Measurements from ENCODE around the gene RNFT2.

The RNFT2 gene

DNA sequence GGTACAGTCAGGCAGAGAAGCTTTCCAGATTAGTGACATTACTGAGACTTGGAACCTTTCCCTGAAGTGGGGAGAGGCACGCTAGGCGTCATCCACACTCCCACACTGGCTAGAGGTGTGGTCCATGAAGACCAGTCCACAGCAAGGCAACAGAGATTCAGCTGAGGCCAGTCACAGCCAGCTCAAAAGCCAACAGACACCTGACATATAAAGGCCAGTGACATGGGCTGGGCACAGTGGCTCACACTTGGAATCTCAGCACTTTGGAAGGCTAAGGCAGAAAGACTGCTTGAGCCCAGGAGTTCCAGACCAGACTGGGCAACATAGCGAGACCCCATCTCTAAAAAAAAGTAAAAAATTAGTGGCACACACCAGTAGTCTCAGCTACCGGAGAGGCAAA is 132.2 kb downstream of the RNFT2 start:
- no peaks in the 10 kb centered on the region for H3K9me3 ChIP-seq (ENCODE audit: control insufficient read depth, low read depth, low read length)

DNA sequence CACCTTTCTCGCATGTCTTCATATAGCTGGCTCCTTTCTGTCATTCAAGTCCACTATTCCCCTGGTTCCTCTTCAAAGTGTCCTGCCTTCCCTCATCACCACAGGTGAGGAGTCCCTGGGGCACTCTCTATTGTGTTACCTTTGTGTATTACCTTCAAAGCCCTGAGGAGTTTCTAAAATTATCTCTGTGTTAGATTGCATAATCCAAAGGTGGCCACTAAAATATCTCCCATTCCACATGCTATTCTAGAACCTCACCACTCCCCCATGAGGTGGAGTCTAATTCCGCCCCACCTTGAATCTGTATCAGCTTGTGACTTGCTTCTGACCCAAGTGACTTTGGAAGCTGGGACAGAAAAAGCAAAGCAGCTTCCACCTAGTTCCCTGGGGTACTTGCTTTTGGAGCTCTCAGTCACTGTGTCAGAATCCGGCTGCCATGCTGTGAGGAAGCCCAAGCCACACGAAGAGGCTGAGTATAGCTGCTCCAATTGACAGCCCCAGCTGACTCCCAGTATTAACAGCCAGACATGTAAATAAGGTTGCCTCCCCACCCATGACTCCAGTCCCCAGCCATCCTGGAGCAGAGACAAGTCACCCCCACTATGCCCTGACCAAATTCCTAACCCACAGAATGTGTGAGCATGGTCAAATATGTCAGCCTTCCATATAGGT is 136.3 kb downstream of the RNFT2 start:
- H3K27me3 ChIP-seq (ENCODE audit: control insufficient read depth, insufficient read depth, low read length), result peaks cover 51% of the 10 kb centered on the region
- no peaks in the 10 kb centered on the region for H3K9me3 ChIP-seq (ENCODE audit: control insufficient read depth, low read depth, low read length)
- H3K4me1 ChIP-seq (ENCODE audit: control insufficient read depth, low read depth, low read length), result peaks cover 15% of the 10 kb centered on the region
- no peak overlapping the region for H3K27ac ChIP-seq (ENCODE audit: low read length)
- no peak overlapping the region for H3K4me3 ChIP-seq (ENCODE audit: low read length)
- no peak overlapping the region for H3K9ac ChIP-seq (ENCODE audit: low read length)
- H3K36me3 ChIP-seq (ENCODE audit: control insufficient read depth, low read depth, low read length), result no peaks in the 10 kb centered on the region

More for the DNA sequence above, 132.2 kb downstream of the RNFT2 start:
- Histone ChIP-seq H3K4me3 (ENCODE audit: low read length) (no peak overlapping the region), H3K27me3 (ENCODE audit: control insufficient read depth, insufficient read depth, low read length) (peaks cover 11% of the 10 kb centered on the region), H3K4me1 (ENCODE audit: control insufficient read depth, low read depth, low read length) (no peaks in the 10 kb centered on the region), H3K36me3 (ENCODE audit: control insufficient read depth, low read depth, low read length) (no peaks in the 10 kb centered on the region), H3K27ac (ENCODE audit: low read length) (no peak overlapping the region), H3K9ac (ENCODE audit: low read length) (no peak overlapping the region)

GRCh38 chr12:116876151-116876869 is 138.2 kb downstream of the RNFT2 start:
- Histone ChIP-seq H3K27ac (ENCODE audit: low read length) (no peak overlapping the region), H3K27me3 (ENCODE audit: control insufficient read depth, insufficient read depth, low read length) (peaks cover 65% of the 10 kb centered on the region), H3K9me3 (ENCODE audit: control insufficient read depth, low read depth, low read length) (no peaks in the 10 kb centered on the region), H3K9ac (ENCODE audit: low read length) (no peak overlapping the region), H3K36me3 (ENCODE audit: control insufficient read depth, low read depth, low read length) (no peaks in the 10 kb centered on the region), H3K4me3 (ENCODE audit: low read length) (peak overlapping the region; percentile 58), H3K4me1 (ENCODE audit: control insufficient read depth, low read depth, low read length) (peaks cover 24% of the 10 kb centered on the region)

DNA sequence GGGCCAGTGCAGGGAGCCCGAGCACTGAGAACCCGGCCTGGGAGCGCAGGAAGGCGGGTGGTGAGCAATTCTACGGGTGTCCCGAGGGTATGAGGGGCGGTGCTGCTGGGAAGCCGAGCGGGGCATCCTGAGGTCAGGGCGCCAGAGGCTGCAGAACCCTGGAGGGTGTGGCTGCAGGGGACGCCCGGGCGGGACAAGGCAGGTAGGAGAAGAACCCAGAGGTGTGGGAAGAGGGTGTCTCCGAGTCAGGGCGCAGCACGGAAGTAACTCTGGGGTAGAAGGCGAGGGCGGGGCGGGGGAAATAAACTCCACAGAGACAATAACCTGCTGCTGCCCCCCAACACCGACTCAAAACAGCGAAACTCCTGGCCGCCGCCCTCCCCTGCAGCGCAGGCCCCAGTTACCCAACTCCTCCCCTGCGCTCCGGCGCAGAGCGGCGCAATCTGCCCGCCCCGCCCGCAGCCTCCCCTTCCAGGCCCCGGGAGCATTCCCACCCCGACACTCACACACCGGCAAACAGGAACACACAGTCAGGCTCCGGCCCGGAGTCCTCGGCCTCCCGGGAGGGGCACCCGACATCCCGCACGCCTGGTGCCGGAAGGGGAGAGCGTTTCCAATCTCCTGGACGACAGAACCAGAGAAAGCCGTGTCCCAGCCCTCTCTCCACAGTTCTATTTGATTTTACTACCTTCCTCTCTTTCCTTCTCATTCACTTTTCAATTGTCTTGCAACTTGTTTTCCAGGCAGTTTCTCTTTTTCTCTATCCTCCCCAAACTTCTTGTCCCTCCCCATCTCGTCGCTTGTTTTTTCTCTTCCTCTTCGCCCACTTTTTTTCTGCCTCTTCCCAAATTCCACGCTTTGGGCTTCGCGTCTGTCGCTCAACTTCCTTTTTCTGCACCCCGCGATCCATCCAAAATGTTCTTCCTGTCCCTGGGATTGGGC is 140.7 kb downstream of the RNFT2 start:
- H3K9ac ChIP-seq (ENCODE audit: low read length), result no peak overlapping the region
- peaks cover 29% of the 10 kb centered on the region for H3K4me1 ChIP-seq (ENCODE audit: control insufficient read depth, low read depth, low read length)
- H3K9me3 ChIP-seq (ENCODE audit: control insufficient read depth, low read depth, low read length), result no peaks in the 10 kb centered on the region
- peaks cover 87% of the 10 kb centered on the region for H3K27me3 ChIP-seq (ENCODE audit: control insufficient read depth, insufficient read depth, low read length)
- no peak overlapping the region for H3K27ac ChIP-seq (ENCODE audit: low read length)
- H3K4me3 ChIP-seq (ENCODE audit: low read length), result peak overlapping the region; percentile 75
- H3K36me3 ChIP-seq (ENCODE audit: control insufficient read depth, low read depth, low read length), result no peaks in the 10 kb centered on the region

DNA sequence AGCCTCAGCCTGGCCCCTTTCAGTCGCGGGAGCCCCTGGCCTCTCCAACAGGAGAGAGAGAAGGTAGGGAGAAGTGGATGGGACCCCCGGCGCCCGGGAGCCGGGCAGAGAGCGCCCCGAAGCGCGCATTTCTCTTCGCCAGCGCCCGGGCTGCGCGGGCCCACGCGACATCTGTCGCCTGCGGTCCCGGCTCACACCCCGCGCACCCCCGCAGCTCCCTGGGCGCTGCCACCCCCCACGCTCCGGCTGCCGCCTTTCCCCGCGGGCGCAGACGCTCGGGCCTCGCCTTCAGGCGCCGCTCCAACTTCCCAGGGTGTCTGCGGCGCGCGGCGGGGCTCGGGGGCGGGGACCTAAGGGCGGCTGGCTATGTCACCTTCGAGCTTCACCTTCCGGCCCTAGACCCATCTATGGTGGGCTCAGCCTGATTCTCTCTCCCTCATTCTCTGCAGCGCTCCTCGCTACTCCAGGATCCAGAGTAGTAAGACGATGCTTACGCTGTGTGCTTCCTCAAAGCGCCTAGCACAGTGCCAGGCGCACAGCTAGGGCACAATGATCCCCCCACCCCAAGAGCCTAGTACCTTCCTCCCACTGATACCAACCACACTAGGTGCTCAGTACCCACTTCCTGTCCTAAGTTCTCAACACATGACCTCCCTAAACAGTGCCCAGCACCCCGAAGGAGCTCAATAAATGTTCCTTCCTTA is 141.5 kb downstream of the RNFT2 start:
- peaks cover 29% of the 10 kb centered on the region for H3K4me1 ChIP-seq (ENCODE audit: control insufficient read depth, low read depth, low read length)
- peak overlapping the region; percentile 75 for H3K4me3 ChIP-seq (ENCODE audit: low read length)
- H3K9ac ChIP-seq (ENCODE audit: low read length), result no peak overlapping the region
- no peak overlapping the region for H3K27ac ChIP-seq (ENCODE audit: low read length)
- no peaks in the 10 kb centered on the region for H3K9me3 ChIP-seq (ENCODE audit: control insufficient read depth, low read depth, low read length)
- no peaks in the 10 kb centered on the region for H3K36me3 ChIP-seq (ENCODE audit: control insufficient read depth, low read depth, low read length)
- H3K27me3 ChIP-seq (ENCODE audit: control insufficient read depth, insufficient read depth, low read length), result peaks cover 93% of the 10 kb centered on the region

- H3K36me3 ChIP-seq (ENCODE audit: control insufficient read depth, low read depth, low read length), result no peaks in the 10 kb centered on the region
- peaks cover 29% of the 10 kb centered on the region for H3K4me1 ChIP-seq (ENCODE audit: control insufficient read depth, low read depth, low read length)
- H3K9ac ChIP-seq (ENCODE audit: low read length), result peak overlapping the region; percentile 40
- H3K27ac ChIP-seq (ENCODE audit: low read length), result no peak overlapping the region
- no peaks in the 10 kb centered on the region for H3K9me3 ChIP-seq (ENCODE audit: control insufficient read depth, low read depth, low read length)
- peaks cover 88% of the 10 kb centered on the region for H3K27me3 ChIP-seq (ENCODE audit: control insufficient read depth, insufficient read depth, low read length)
- H3K4me3 ChIP-seq (ENCODE audit: low read length), result peak overlapping the region; percentile 75
Observed at GRCh38 chr12:116880213-116880816, 142.2 kb downstream of the RNFT2 start.

- peak overlapping the region; percentile 40 for H3K9ac ChIP-seq (ENCODE audit: low read length)
- H3K27ac ChIP-seq (ENCODE audit: low read length), result no peak overlapping the region
- no peaks in the 10 kb centered on the region for H3K9me3 ChIP-seq (ENCODE audit: control insufficient read depth, low read depth, low read length)
- H3K27me3 ChIP-seq (ENCODE audit: control insufficient read depth, insufficient read depth, low read length), result peaks cover 82% of the 10 kb centered on the region
- peak overlapping the region; percentile 75 for H3K4me3 ChIP-seq (ENCODE audit: low read length)
- peaks cover 26% of the 10 kb centered on the region for H3K4me1 ChIP-seq (ENCODE audit: control insufficient read depth, low read depth, low read length)
- no peaks in the 10 kb centered on the region for H3K36me3 ChIP-seq (ENCODE audit: control insufficient read depth, low read depth, low read length)
Observed at GRCh38 chr12:116880817-116881324, 142.8 kb downstream of the RNFT2 start.

DNA sequence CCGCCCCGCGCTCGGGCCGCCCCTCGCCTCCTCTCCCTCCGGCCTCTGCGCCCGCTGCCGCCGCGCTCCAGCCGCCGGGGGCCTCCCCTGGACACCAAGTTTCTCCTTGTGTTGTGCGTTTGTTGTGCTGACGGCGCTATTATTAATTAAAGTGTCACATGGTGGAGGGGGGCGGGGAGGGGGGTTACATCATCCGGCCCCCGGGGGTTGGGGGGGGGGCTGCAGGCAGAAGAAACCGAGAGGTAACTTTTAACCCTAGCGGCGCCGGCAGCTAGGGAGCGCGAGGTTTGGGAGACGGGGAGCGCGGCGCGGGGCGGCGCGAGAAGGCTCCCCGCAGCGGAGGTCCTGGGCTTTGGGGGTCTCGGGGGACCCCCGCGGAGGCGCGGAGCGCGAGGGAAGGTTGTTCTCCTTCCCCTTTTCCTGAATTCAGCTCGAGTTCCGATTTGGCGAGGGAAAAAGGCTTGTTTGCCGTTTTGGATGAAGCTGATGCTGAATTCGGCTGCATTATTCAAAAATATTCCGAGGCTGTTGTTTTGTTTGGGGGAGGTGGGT is 143.3 kb downstream of the RNFT2 start, which contains the start of gene HRK:
HRK (minus strand) TSS at position 117 of the 552 bp plus-strand sequence. CDS start 134 bp downstream, outside the sequence.
- Histone ChIP-seq H3K4me3 (ENCODE audit: low read length) (peak within 1 kb of the TSS; percentile 75), H3K27me3 (ENCODE audit: control insufficient read depth, insufficient read depth, low read length) (peaks cover 77% of the 10 kb centered on the region), H3K9ac (ENCODE audit: low read length) (peak within 1 kb of the TSS; percentile 43), H3K36me3 (ENCODE audit: control insufficient read depth, low read depth, low read length) (no peaks in the 10 kb centered on the region), H3K27ac (ENCODE audit: low read length) (no peak within 1 kb of the TSS), H3K9me3 (ENCODE audit: control insufficient read depth, low read depth, low read length) (no peaks in the 10 kb centered on the region), H3K4me1 (ENCODE audit: control insufficient read depth, low read depth, low read length) (peaks cover 23% of the 10 kb centered on the region)

DNA sequence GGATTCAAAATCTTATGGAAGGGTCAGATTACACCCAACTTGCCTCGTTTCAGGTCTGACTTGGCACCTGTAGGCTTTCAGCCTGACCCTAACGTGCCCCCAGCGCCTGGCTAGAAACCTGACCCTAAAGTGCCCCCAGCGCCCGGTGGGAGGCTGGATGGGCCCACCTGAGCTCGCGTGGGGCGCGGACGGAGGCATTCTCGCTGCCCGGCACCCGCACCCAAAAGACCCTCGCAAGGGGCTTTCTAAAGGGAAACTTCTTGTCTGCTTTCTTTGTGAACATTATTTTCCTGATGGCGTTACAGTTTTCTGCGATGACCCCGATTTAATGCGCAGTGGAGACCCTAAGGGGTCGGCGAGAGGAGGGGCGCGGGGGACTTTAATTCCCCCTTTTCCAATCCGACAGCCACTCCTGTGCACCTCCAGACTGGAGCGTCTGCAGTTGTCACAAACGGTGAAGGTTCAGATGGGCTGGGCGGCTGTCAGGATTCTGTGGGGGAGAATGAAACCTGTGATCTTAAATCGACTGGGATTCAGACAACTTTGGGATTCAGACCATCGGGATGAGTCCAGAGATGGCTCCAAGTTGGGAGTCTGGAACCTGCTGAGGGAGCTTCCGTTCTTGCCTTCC is 143.9 kb downstream of the RNFT2 start:
- Histone ChIP-seq H3K9me3 (ENCODE audit: control insufficient read depth, low read depth, low read length) (no peaks in the 10 kb centered on the region), H3K27ac (ENCODE audit: low read length) (no peak overlapping the region), H3K36me3 (ENCODE audit: control insufficient read depth, low read depth, low read length) (no peaks in the 10 kb centered on the region), H3K4me3 (ENCODE audit: low read length) (peak overlapping the region; percentile 66), H3K4me1 (ENCODE audit: control insufficient read depth, low read depth, low read length) (peaks cover 19% of the 10 kb centered on the region), H3K27me3 (ENCODE audit: control insufficient read depth, insufficient read depth, low read length) (peaks cover 72% of the 10 kb centered on the region), H3K9ac (ENCODE audit: low read length) (peak overlapping the region; percentile 43)

- peaks cover 65% of the 10 kb centered on the region for H3K27me3 ChIP-seq (ENCODE audit: control insufficient read depth, insufficient read depth, low read length)
- no peak overlapping the region for H3K4me3 ChIP-seq (ENCODE audit: low read length)
- no peak overlapping the region for H3K27ac ChIP-seq (ENCODE audit: low read length)
- H3K9me3 ChIP-seq (ENCODE audit: control insufficient read depth, low read depth, low read length), result no peaks in the 10 kb centered on the region
- no peak overlapping the region for H3K9ac ChIP-seq (ENCODE audit: low read length)
- no peaks in the 10 kb centered on the region for H3K36me3 ChIP-seq (ENCODE audit: control insufficient read depth, low read depth, low read length)
- peaks cover 19% of the 10 kb centered on the region for H3K4me1 ChIP-seq (ENCODE audit: control insufficient read depth, low read depth, low read length)
Observed at GRCh38 chr12:116882742-116883141, 144.6 kb downstream of the RNFT2 start.

Measured in iPS-18a (cell line).